ENCODE measurements around the gene CNOT3.

Gene CNOT3

DNA sequence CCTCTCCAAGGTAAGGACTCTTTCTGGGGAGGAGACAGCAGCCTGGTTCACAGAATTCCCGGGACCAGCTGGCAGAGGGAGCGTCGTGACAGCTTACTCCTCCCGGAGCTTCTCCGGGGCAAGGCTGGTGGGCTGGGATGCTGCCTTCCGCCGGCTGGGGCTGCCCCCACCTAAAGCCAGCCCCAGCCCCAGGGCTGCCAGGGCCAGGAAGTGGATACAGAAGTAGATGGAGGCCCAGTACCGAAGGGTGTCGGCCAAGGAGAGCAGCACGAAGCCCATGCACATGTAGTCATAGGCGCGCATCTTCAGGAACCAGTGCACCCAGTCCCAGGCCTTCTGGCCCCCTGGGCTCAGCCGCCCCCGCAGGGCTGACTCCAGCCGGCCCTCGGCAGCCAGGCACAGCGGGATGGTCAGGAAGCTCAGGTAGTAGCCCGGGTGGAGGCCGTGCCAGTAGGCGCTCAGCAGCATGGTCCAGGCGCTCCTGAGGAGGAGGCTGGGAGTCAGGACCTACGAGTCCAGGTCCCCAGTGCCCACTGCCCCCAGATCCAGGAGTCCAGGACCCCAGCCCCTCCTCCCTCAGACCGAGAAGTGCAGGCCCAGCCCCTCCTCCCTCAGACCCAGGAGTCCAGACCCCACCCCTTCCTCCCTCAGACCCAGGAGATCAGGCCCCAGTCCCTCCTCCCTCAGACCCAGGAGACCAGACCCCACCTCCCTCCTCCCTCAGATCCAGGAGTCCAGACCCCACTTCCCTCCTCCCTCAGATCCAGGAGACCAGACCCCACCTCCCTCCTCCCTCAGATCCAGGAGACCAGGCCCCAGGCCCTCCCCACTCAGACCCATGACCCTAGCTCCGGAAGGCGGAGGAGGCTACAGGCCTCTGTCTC is 36.6 kb downstream of the CNOT3 start:
- TF ChIP-seq, protein P1, sequence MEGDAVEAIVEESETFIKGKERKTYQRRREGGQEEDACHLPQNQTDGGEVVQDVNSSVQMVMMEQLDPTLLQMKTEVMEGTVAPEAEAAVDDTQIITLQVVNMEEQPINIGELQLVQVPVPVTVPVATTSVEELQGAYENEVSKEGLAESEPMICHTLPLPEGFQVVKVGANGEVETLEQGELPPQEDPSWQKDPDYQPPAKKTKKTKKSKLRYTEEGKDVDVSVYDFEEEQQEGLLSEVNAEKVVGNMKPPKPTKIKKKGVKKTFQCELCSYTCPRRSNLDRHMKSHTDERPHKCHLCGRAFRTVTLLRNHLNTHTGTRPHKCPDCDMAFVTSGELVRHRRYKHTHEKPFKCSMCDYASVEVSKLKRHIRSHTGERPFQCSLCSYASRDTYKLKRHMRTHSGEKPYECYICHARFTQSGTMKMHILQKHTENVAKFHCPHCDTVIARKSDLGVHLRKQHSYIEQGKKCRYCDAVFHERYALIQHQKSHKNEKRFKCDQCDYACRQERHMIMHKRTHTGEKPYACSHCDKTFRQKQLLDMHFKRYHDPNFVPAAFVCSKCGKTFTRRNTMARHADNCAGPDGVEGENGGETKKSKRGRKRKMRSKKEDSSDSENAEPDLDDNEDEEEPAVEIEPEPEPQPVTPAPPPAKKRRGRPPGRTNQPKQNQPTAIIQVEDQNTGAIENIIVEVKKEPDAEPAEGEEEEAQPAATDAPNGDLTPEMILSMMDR (IDR thresholded peaks at IDR 0.05), result no peak

DNA sequence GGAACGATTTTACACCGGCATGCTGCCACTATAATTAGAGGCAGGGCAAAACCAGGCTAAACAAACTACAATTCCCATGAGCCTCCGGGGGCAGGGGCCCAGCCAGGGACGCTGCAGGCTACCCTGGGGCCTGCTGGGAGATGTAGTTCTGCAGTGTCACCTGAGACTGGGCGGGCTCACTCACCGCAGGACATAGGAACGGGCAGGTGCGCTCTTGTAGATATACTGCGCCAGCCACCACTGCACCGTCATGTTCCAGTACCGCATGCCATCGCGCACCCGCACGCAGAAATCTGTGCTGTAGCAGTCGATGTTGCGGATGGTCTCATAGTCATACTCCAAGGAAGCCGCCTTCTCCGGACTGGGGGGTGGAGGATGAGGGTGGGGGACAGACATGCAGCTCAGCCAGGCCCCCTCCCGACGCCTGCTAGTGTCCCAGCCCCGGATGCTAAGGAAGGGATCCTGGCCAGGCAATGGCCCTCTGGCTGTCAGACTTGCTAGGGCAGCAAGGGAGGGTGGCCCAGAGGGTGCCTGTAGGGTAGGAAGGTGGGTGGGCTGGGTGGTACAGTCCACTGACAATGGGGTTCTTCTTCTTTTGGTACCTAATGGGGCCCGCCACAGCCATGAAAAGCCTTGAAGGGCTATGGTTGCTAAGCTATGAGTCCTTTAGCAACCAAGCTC is 41.2 kb downstream of the CNOT3 start:
- TF ChIP-seq, protein P1 (IDR thresholded peaks at IDR 0.05), result no peak

DNA sequence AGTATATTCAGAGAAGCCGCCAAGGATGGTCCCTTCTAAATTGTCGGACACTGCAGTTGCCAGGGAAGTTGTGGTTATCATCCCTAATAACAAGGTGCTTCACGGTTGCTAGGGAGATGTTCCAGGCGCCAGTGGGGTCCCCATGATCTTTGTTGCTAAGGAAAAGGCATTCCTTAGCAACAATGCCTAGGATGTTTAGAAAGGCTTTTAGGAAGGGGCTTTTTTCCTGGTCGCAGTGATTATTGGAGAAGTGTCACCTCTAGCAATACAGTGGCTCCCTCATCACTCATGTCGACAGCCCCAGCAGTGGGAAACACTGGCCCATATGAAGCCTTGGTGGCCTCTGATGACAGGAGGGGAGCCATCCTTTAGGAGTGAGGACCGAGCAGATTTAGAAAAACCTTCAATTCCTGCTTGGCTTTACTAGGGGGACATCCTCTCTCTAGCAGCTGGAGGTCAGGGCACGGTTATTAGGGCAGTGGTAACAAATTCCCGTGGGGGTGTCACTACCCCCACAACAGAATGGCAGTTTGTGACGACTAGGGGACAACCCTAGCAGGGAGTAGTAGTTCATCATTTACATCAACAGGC is 41.8 kb downstream of the CNOT3 start:
- TF ChIP-seq, protein P1 (IDR thresholded peaks at IDR 0.05), result no peak

DNA sequence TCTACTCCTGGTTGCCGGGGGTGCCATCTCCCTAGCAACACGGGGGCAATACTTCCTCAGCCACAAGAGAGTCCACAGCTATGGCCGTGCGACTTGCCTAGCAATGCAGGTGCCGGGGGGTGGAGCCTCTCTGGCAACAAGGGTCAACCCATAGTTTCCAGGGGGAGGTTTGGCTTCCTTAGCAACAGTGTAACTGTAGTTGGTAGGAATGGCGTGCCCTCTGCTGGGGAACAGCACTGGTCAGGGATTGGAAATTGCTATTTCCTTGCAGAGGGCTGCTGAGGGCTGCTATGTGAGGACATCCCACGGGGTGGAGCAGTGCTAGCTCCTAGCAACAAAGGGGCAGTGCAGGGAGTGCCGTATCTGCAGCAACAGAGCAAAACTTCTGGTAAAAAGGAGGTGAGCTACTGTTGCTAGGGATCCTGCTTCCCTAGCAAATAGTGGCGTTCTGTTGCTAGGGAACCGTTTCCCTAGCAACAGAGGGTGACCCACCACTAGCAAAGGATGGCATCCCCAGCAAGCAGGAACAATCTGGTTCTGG is 42.4 kb downstream of the CNOT3 start:
- TF ChIP-seq, protein P1 (IDR thresholded peaks at IDR 0.05), result no peak

DNA sequence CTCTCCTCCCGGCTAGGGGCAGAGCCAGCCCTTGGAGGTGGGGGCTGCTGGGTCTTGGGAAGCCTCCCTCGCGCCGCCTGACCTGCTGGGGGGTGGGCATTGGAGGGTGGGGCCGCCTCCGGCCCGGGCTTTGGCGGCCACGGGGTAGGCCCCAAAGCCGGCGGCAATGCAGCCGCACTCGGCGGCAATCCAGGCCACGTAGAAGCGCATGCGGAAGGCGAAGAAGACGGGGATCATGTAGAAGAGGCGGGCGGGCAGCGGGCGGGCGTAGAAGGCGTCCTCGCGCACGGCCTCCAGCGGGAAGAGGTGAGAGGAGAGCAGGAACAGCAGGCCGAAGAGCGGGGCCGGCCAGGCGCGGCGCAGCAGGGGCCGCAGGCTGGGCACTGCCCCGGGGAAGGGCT is 43.1 kb downstream of the CNOT3 start:
- TF ChIP-seq, protein P1 (IDR thresholded peaks at IDR 0.05), result no peak

DNA sequence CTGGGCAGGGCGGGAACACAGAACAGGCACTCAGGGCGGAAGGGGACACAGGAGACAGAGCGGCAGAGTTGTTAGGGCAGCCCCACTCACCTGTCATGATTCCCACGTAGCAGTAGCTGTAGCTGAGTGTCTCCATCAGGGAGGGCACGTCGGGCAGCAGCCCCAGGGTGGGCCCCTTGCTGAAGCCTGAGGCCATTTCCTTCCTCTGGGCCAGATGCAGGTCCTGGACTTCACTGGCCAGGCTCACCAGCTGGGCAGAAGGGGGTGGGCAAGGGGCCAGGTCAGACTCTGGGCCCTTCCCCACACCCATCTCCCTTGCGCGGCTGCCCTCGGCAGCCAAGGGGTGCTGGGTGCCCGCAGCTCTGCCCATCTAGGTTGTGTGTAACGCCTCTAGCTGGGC is 45.9 kb downstream of the CNOT3 start:
- TF ChIP-seq, protein P1 (IDR thresholded peaks at IDR 0.05), result no peak

DNA sequence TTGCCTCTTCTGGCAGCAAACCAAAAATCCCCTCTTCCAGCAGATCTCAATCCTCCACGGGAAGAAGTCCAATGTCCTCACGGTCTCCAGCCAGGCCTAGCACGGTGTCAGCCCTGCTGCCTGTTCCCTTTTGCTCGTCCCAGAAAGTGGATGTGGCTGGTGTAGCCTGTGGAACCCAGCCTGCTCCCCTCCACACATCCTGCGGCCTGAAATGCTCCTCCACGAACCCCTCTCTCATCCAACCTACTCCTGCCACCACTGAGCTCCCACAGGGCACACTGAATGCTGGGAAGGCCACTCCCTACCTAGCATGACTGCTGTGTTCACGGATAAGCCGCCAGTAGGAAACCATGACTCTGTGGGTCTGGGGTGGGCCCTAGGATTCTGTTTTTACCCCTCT is 48.8 kb downstream of the CNOT3 start:
- TF ChIP-seq, protein P1 (IDR thresholded peaks at IDR 0.05), result no peak
